Spinal cord (tissue), 10 donors: ENCODE measurements around the gene CRYGN. TPM values are rescaled to one million over a fixed set of nuclear protein-coding genes. Genes with fewer than 3 reads are reported as not detected.

Source experiments
- DNase-seq, 6 donors: peaks; one replicate each; pipeline versions ENCODE4 v3.0.0 to v3.0.0-alpha.2; 2013 to 2015; ENCODE audit warnings: low spot score in 6 of 6, low read depth in 4 of 6
- H3K27ac ChIP-seq: one replicate; pipeline ENCODE4 v1.5.1; 2013; ENCODE audit warnings: low read depth, low read length, control low read depth
- H3K27me3 ChIP-seq: one replicate; pipeline ENCODE4 v1.6.1; 2013; ENCODE audit warnings: low read length; ENCODE audit not compliant: control insufficient read depth, insufficient read depth
- H3K36me3 ChIP-seq: one replicate; pipeline ENCODE4 v1.6.1; 2013; ENCODE audit warnings: low read length; ENCODE audit not compliant: control insufficient read depth, insufficient read depth
- H3K4me1 ChIP-seq: one replicate; pipeline ENCODE4 v1.6.1; 2013; ENCODE audit warnings: low read length; ENCODE audit not compliant: control insufficient read depth, insufficient read depth
- H3K4me3 ChIP-seq: one replicate; pipeline ENCODE4 v1.5.1; 2013; ENCODE audit warnings: low read depth, low read length, control low read depth
- H3K9me3 ChIP-seq: one replicate; pipeline ENCODE4 v1.6.1; 2013; ENCODE audit warnings: low read length; ENCODE audit not compliant: control insufficient read depth, insufficient read depth
- WGBS: methylation state at CpG from one replicate; pipeline ENCODE4 v1.1.5; 2013; ENCODE audit warnings: missing lambda C conversion rate; ENCODE audit not compliant: insufficient coverage; 5-methylcytosine and 5-hydroxymethylcytosine counted together
- polyA plus RNA-seq, 2 donors: library from polyadenylated mRNA; unstranded; fragments of 120-200 nt; gene quantifications; one replicate each; pipeline ENCODE4 v1.2.1, GENCODE V29; 2013; ENCODE audit not compliant: insufficient read length in 2 of 2
- total RNA-seq, 2 donors: library from RNA; depleted of rRNA in 1 of 2; stranded (reverse); fragments of 120-200 nt in 1 of 2; fragments of >200 nt in 1 of 2; gene quantifications; one replicate each; pipeline versions ENCODE4 v1.2.3 to v1.2.4, GENCODE V29; 2013 to 2014
- donor health status: healthy.

CRYGN gene
- total and polyA plus RNA-seq, 4 donors, result 0.55 to 10.3 (median 2.2) TPM

- 79% methylated on average over 9 of the region's 9 CpGs for WGBS
- Histone ChIP-seq H3K27ac (peak overlapping the region; percentile 75), H3K4me3 (no peak overlapping the region), H3K27me3 (peaks cover 5% of the 10 kb centered on the region), H3K9me3 (no peaks in the 10 kb centered on the region), H3K4me1 (peaks cover 32% of the 10 kb centered on the region), H3K36me3 (peaks cover 8% of the 10 kb centered on the region)
- no peak for DNase-seq
Observed at GRCh38 chr7:151403764-151404163, 36.2 kb downstream of the CRYGN start.

- Histone ChIP-seq H3K36me3 (peaks cover 15% of the 10 kb centered on the region), H3K4me3 (no peak overlapping the region), H3K9me3 (no peaks in the 10 kb centered on the region), H3K27ac (no peak overlapping the region), H3K27me3 (peaks cover 2% of the 10 kb centered on the region), H3K4me1 (peaks cover 25% of the 10 kb centered on the region)
- no peak for DNase-seq
- WGBS, result 89% methylated on average over 16 of the region's 16 CpGs
Observed at GRCh38 chr7:151402029-151402835, 37.7 kb downstream of the CRYGN start.

GRCh38 chr7:151400626-151401315 is 39.2 kb downstream of the CRYGN start:
- WGBS, result 51% methylated on average over 12 of the region's 14 CpGs

GRCh38 chr7:151399906-151400305 is 40.0 kb downstream of the CRYGN start:
- WGBS, result 84% methylated on average over 14 of the region's 14 CpGs

More at GRCh38 chr7:151400626-151401315, 39.2 kb downstream of the CRYGN start:
- DNase-seq, result peak in 1 of 6 donors; percentile 16
- no peaks in the 10 kb centered on the region for H3K9me3 ChIP-seq
- H3K27ac ChIP-seq, result no peak overlapping the region
- H3K27me3 ChIP-seq, result peaks cover 2% of the 10 kb centered on the region
- H3K4me3 ChIP-seq, result no peak overlapping the region
- H3K4me1 ChIP-seq, result peaks cover 22% of the 10 kb centered on the region
- peaks cover 24% of the 10 kb centered on the region for H3K36me3 ChIP-seq

GRCh38 chr7:151399305-151399601 is 40.7 kb downstream of the CRYGN start:
- Histone ChIP-seq H3K4me1 (peaks cover 7% of the 10 kb centered on the region), H3K27ac (no peak overlapping the region), H3K27me3 (peaks cover 2% of the 10 kb centered on the region), H3K9me3 (no peaks in the 10 kb centered on the region), H3K36me3 (peaks cover 33% of the 10 kb centered on the region), H3K4me3 (no peak overlapping the region)
- WGBS, result 89% methylated on average over 6 of the region's 7 CpGs
- DNase-seq, result no peak

More at GRCh38 chr7:151399906-151400305, 40.0 kb downstream of the CRYGN start:
- Histone ChIP-seq H3K27me3 (peaks cover 2% of the 10 kb centered on the region), H3K36me3 (peaks cover 29% of the 10 kb centered on the region), H3K4me3 (no peak overlapping the region), H3K9me3 (no peaks in the 10 kb centered on the region), H3K4me1 (peaks cover 13% of the 10 kb centered on the region), H3K27ac (no peak overlapping the region)
- no peak for DNase-seq

- 87% methylated on average over 17 of the region's 19 CpGs for WGBS
Observed at GRCh38 chr7:151398446-151399304, 41.3 kb downstream of the CRYGN start.

GRCh38 chr7:151397026-151397425 is 42.9 kb downstream of the CRYGN start:
- H3K27ac ChIP-seq, result no peak overlapping the region
- 93% methylated on average over 10 of the region's 13 CpGs for WGBS
- DNase-seq, result no peak

More at GRCh38 chr7:151398446-151399304, 41.3 kb downstream of the CRYGN start:
- Histone ChIP-seq H3K27me3 (peaks cover 2% of the 10 kb centered on the region), H3K36me3 (peaks cover 36% of the 10 kb centered on the region), H3K27ac (no peak overlapping the region), H3K4me1 (peaks cover 2% of the 10 kb centered on the region), H3K9me3 (no peaks in the 10 kb centered on the region), H3K4me3 (no peak overlapping the region)
- no peak for DNase-seq

GRCh38 chr7:151396328-151396970 is 43.5 kb downstream of the CRYGN start:
- no peak for DNase-seq
- Histone ChIP-seq H3K27me3 (peaks cover 2% of the 10 kb centered on the region), H3K36me3 (peaks cover 44% of the 10 kb centered on the region), H3K4me3 (no peak overlapping the region), H3K4me1 (no peaks in the 10 kb centered on the region), H3K27ac (no peak overlapping the region), H3K9me3 (no peaks in the 10 kb centered on the region)
- WGBS, result 77% methylated on average over 9 of the region's 10 CpGs

More at GRCh38 chr7:151397026-151397425, 42.9 kb downstream of the CRYGN start:
- no peak overlapping the region for H3K4me3 ChIP-seq
- H3K4me1 ChIP-seq, result no peaks in the 10 kb centered on the region
- no peaks in the 10 kb centered on the region for H3K9me3 ChIP-seq
- H3K27me3 ChIP-seq, result peaks cover 2% of the 10 kb centered on the region
- peaks cover 42% of the 10 kb centered on the region for H3K36me3 ChIP-seq

- no peak for DNase-seq
- 78% methylated on average over 10 of the region's 13 CpGs for WGBS
- H3K36me3 ChIP-seq, result peaks cover 48% of the 10 kb centered on the region
Observed at GRCh38 chr7:151395036-151395367, 44.9 kb downstream of the CRYGN start.

More at GRCh38 chr7:151395036-151395367, 44.9 kb downstream of the CRYGN start:
- H3K9me3 ChIP-seq, result no peaks in the 10 kb centered on the region
- no peaks in the 10 kb centered on the region for H3K4me1 ChIP-seq
- no peak overlapping the region for H3K27ac ChIP-seq
- H3K27me3 ChIP-seq, result no peaks in the 10 kb centered on the region
- H3K4me3 ChIP-seq, result no peak overlapping the region
